Spleen (tissue), 11 donors: Measurements from ENCODE around the gene FRMPD2. TPM values are rescaled to one million over a fixed set of nuclear protein-coding genes. Genes with fewer than 3 reads are reported as not detected.

Experiments used
- DNase-seq: peaks from one replicate; pipeline ENCODE4 v3.0.0-alpha.2; 2020
- H3K27ac ChIP-seq, 8 donors: fragments of 200-600 bp; sonication (generic) in 7 of 8; 1 replicate in 4 of 8; 2 replicates in 4 of 8; pipeline versions ENCODE4 v1.5.0 to v1.8.0; 2016 to 2021; ENCODE audit warnings: inconsistent platforms in 4 of 8, mild to moderate bottlenecking in 4 of 8, moderate library complexity in 1 of 8
- H3K27me3 ChIP-seq, 7 donors: fragments of 200-600 bp; sonication (generic) in 6 of 7; replicated peaks in 1 of 7; 1 replicate in 4 of 7; 2 replicates in 3 of 7; pipeline versions ENCODE4 v1.5.0 to v1.8.0; 2016 to 2021; ENCODE audit warnings: inconsistent platforms in 3 of 7, mild to moderate bottlenecking in 1 of 7
- H3K36me3 ChIP-seq, 6 donors: fragments of 200-600 bp; sonication (generic) in 5 of 6; 1 replicate in 4 of 6; 2 replicates in 2 of 6; pipeline versions ENCODE4 v1.5.0 to v1.8.0; 2016 to 2021; ENCODE audit warnings: inconsistent platforms in 2 of 6
- H3K4me1 ChIP-seq, 6 donors: fragments of 200-600 bp; sonication (generic) in 5 of 6; 1 replicate in 3 of 6; 2 replicates in 3 of 6; pipeline versions ENCODE4 v1.5.0 to v1.8.0; 2016 to 2021; ENCODE audit warnings: inconsistent platforms in 3 of 6
- H3K4me3 ChIP-seq, 8 donors: fragments of 200-600 bp; sonication (generic) in 7 of 8; 1 replicate in 4 of 8; 2 replicates in 4 of 8; pipeline versions ENCODE4 v1.5.0 to v1.8.0; 2016 to 2021; ENCODE audit warnings: inconsistent platforms in 4 of 8, mild to moderate bottlenecking in 4 of 8, moderate library complexity in 2 of 8
- H3K9me3 ChIP-seq, 8 donors: fragments of 200-600 bp; sonication (generic) in 7 of 8; 1 replicate in 4 of 8; 2 replicates in 4 of 8; pipeline versions ENCODE4 v1.5.0 to v1.8.0; 2016 to 2021; ENCODE audit warnings: inconsistent platforms in 4 of 8
- POLR2A ChIP-seq, 3 donors: fragments of 450-650 bp; IDR thresholded peaks; one replicate each; pipeline ENCODE4 v1.5.1; 2017; ENCODE audit warnings: antibody characterized with exemption in 3 of 3, mild to moderate bottlenecking in 1 of 3
- POLR2AphosphoS5 ChIP-seq, 3 donors: sonication (generic); formaldehyde crosslinking; IDR thresholded peaks; one replicate each; pipeline ENCODE4 v1.5.1; 2017; ENCODE audit warnings: antibody characterized with exemption in 3 of 3
- WGBS, 5 donors: extraction: QIAGEN DNeasy Blood & Tissue Kit in 3 of 5; methylation state at CpG; one replicate each; pipeline versions ENCODE4 v1.1.5 to v1.1.7; 2013 to 2018; 5-methylcytosine and 5-hydroxymethylcytosine counted together
- intact Hi-C: fragments of 100-400 bp; cut with DNase I; formaldehyde crosslinking; loops from one replicate; pipeline ENCODE4 v1.15.0; 2023; ENCODE audit warnings: low total_unique reads
- polyA plus RNA-seq, 3 donors: library from polyadenylated mRNA; stranded (reverse); fragments of 200-250 nt; gene quantifications; one replicate each; pipeline ENCODE4 v1.2.1, GENCODE V29; 2013
- total RNA-seq, 7 donors: library from RNA; depleted of rRNA in 3 of 7; stranded (reverse); fragments of >200 nt in 3 of 7; fragmentation: NEBNext Ultra II Directional in 4 of 7; extraction: Animal tissue kit (Norgen Biotek cat#: 25700) in 4 of 7; gene quantifications; one replicate each; pipeline versions ENCODE4 v1.1.0 to v1.2.1, GENCODE V29; 2016 to 2021
- TF ChIP-seq, protein P1 (sequence below), 11 experiments: fragments of 200-600 bp in 7 of 11; fragments of 450-650 bp in 4 of 11; sonication (generic) in 4 of 11; IDR thresholded peaks in 8 of 11; conservative IDR thresholded peaks in 3 of 11; 1 replicate in 7 of 11; 2 replicates in 4 of 11; pipeline versions ENCODE4 v1.4.0 to v1.8.0; 2016 to 2021; ENCODE audit warnings: antibody characterized with exemption in 11 of 11, inconsistent platforms in 4 of 11, mild to moderate bottlenecking in 1 of 11
- donor health status: healthy with polysubstance abuse.
- donor health status: DM: no; HTN: no; CAD: no; lungs with moderate emphysema.
- donor health status: DM: no; HTN: no; CAD: no.
- donor health status: Bipolar disorder and iron deficiency.
- donor health status: healthy.
- donor health status: DM: no; HTN: no; CAD: no.
- donor health status: DM: yes; HTN: yes; CAD: no.

FRMPD2 gene
- total and polyA plus RNA-seq, 10 donors = 0.33 TPM; not detected in 9

DNA sequence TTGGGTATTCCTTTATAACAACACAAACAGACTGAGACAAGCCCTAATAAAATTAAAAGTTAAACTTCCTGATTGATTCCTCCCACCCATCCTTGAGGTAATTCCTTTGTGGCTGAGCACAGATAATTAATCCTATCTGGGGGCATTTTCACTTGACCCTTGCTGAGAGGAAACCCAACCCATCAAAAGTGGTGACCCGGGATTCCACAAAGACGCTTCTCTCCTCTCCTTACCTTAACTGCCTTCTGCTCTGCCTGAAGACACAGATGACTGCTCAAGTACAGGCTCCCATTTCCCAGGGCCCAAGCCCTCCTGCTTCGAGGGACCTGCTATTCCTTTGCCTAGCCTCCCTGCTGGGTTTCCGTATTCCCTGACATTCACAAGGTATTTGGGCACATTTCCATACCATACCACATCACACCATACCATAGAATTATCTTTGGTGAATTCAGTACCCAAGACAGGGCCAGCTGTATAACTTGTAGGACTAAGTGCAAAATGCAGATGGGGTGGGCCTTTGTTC, 22.1 kb upstream of the FRMPD2 start:
- Histone ChIP-seq H3K36me3 (no peaks in the 10 kb centered on the region), H3K27ac (no peak overlapping the region), H3K4me1 (no peaks in the 10 kb centered on the region), H3K9me3 (no peaks in the 10 kb centered on the region), H3K27me3 (no peaks in the 10 kb centered on the region), H3K4me3 (no peak overlapping the region)
- no peak for DNase-seq
- intact Hi-C loops = no loop called here
- 69 to 86% (median 75%) methylated on average over 4 of the region's 4 CpGs for WGBS, 5 donors
- TF ChIP-seq POLR2A (IDR thresholded peaks at IDR 0.05) (no peak), POLR2AphosphoS5 (IDR thresholded peaks at IDR 0.05) (no peak)
- TF ChIP-seq, protein P1, sequence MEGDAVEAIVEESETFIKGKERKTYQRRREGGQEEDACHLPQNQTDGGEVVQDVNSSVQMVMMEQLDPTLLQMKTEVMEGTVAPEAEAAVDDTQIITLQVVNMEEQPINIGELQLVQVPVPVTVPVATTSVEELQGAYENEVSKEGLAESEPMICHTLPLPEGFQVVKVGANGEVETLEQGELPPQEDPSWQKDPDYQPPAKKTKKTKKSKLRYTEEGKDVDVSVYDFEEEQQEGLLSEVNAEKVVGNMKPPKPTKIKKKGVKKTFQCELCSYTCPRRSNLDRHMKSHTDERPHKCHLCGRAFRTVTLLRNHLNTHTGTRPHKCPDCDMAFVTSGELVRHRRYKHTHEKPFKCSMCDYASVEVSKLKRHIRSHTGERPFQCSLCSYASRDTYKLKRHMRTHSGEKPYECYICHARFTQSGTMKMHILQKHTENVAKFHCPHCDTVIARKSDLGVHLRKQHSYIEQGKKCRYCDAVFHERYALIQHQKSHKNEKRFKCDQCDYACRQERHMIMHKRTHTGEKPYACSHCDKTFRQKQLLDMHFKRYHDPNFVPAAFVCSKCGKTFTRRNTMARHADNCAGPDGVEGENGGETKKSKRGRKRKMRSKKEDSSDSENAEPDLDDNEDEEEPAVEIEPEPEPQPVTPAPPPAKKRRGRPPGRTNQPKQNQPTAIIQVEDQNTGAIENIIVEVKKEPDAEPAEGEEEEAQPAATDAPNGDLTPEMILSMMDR (IDR thresholded peaks at IDR 0.05 in 8 of 11, conservative IDR thresholded peaks at IDR 0.05 in 3 of 11) = no peak

DNA sequence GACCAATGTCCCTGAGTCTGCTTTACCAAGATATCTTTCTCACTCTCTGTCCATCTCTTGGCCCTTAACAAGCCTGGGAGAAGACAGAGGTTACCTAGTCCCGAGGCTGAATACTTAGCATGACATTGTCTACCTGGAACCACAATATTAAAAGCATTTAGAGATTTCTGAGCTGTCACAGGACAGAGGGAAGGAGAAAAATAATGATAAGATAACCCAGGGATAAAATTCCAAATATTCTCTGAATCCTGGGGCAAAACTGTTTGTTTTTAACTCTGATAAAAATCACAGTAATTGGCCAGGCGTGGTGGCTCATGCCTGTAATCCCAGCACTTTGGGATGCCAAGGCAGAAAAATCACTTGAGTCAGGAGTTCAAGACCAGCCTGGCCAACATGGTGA, 19.9 kb upstream of the FRMPD2 start:
- H3K9me3 ChIP-seq = no peaks in the 10 kb centered on the region
- H3K4me1 ChIP-seq = peaks cover 0 to 7% (median 0%) of the 10 kb centered on the region in 6 donors
- no peaks in the 10 kb centered on the region for H3K36me3 ChIP-seq
- no peak for DNase-seq
- 80 to 93% (median 87%) methylated on average over 2 of the region's 2 CpGs for WGBS, 5 donors
- H3K27me3 ChIP-seq = no peaks in the 10 kb centered on the region
- no peak overlapping the region for H3K27ac ChIP-seq
- intact Hi-C loops = no loop called here
- TF ChIP-seq POLR2A (IDR thresholded peaks at IDR 0.05) (no peak), POLR2AphosphoS5 (IDR thresholded peaks at IDR 0.05) (no peak)
- TF ChIP-seq, protein P1 (IDR thresholded peaks at IDR 0.05 in 8 of 11, conservative IDR thresholded peaks at IDR 0.05 in 3 of 11) = no peak
- no peak overlapping the region for H3K4me3 ChIP-seq

DNA sequence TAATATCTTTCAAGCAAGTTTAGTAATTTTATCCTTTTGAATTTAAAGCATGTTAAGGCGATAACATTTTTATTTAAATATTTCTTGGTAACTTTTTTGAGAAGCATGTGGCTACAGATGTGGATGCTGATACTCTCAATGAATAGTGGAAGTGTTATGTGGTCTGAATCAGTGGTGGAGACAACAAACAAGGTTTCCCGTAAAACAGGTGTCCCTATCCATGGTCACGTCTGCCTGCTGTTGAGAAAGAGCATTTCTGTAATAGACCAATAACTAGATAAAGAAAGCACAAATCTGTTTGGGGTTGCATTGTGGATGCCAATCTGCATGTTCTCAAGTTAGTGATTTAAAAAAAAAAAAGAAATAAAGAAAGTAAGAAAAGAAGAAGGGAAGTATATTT, 18.1 kb upstream of the FRMPD2 start:
- 89 to 95% (median 92%) methylated on average over 3 of the region's 3 CpGs for WGBS, 5 donors
- intact Hi-C loops = no loop called here

DNA sequence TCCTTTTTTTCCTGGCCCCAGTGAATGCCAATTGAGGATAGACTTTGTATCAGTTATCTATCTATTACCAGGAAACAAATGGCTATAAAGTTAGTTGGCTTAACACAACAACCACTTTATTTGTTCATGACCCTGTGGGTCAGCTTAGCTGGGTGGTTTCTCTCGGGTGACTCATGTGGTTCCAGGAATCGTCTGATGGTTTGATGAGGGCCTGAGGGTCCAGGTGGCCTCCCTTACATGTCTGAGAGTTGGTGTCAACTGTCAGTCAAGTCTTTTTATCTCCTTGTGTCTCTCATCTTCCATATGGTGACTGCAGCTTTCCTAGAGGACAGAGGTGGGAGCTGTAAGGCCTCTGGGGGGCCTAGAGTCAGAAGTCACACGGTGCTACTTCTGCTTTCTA, 16.7 kb upstream of the FRMPD2 start:
- Histone ChIP-seq H3K4me1 (peaks cover 0 to 8% (median 0%) of the 10 kb centered on the region in 6 donors), H3K36me3 (no peaks in the 10 kb centered on the region), H3K4me3 (no peak overlapping the region), H3K9me3 (no peaks in the 10 kb centered on the region), H3K27ac (no peak overlapping the region), H3K27me3 (no peaks in the 10 kb centered on the region)
- 58 to 70% (median 61%) methylated on average over 3 of the region's 3 CpGs for WGBS, 5 donors
- intact Hi-C loops = no loop called here
- no peak for TF ChIP-seq POLR2AphosphoS5 (IDR thresholded peaks at IDR 0.05)
- no peak for TF ChIP-seq POLR2A (IDR thresholded peaks at IDR 0.05)
- TF ChIP-seq, protein P1 (IDR thresholded peaks at IDR 0.05 in 8 of 11, conservative IDR thresholded peaks at IDR 0.05 in 3 of 11) = no peak
- DNase-seq = no peak

More for the DNA sequence above, 18.1 kb upstream of the FRMPD2 start:
- no peaks in the 10 kb centered on the region for H3K36me3 ChIP-seq
- H3K27ac ChIP-seq = no peak overlapping the region
- no peaks in the 10 kb centered on the region for H3K27me3 ChIP-seq
- TF ChIP-seq POLR2A (IDR thresholded peaks at IDR 0.05) = no peak
- TF ChIP-seq POLR2AphosphoS5 (IDR thresholded peaks at IDR 0.05) = no peak
- TF ChIP-seq, protein P1 (IDR thresholded peaks at IDR 0.05 in 8 of 11, conservative IDR thresholded peaks at IDR 0.05 in 3 of 11) = no peak
- H3K4me3 ChIP-seq = no peak overlapping the region
- no peaks in the 10 kb centered on the region for H3K9me3 ChIP-seq
- DNase-seq = no peak
- H3K4me1 ChIP-seq = peaks cover 0 to 8% (median 0%) of the 10 kb centered on the region in 6 donors
